H1 (cell line): Measurements from ENCODE around the gene HS3ST5. TPM values are rescaled to one million over a fixed set of nuclear protein-coding genes. Genes with fewer than 3 reads are reported as not detected.

Experiments used
- CTCF ChIA-PET: fragments of 300-600 bp; sonication (Branson Sonifier 250); formaldehyde crosslinking; loops from one replicate; lab custom pipeline; 2021; ENCODE audit not compliant: partially characterized antibody; lab: Charles Lee
- POLR2A ChIA-PET: fragments of 300-600 bp; sonication (Branson Sonifier 250); formaldehyde crosslinking; loops from one replicate; lab custom pipeline; 2021; ENCODE audit warnings: inconsistent platforms; ENCODE audit not compliant: partially characterized antibody; lab: Charles Lee
- DNase-seq, 2 experiments: peaks; one replicate each; pipeline versions ENCODE4 v3.0.0 to v3.0.0-alpha.2; 2010 to 2022; ENCODE audit warnings: low spot score in 2 of 2, low read depth in 1 of 2, mixed read lengths in 1 of 2
- FAIRE-seq: peaks from 2 replicates; lab custom pipeline; 2011; peaks lifted over from hg19 to GRCh38; lab: Jason Lieb, UNC
- H2AFZ ChIP-seq: 2 replicates; pipeline ENCODE4 v1.8.1; 2012; ENCODE audit warnings: low read length, inconsistent platforms
- H2AK5ac ChIP-seq: 2 replicates; pipeline ENCODE4 v1.6.1; 2013; ENCODE audit warnings: low read depth, low read length
- H2BK120ac ChIP-seq: replicated peaks from 2 replicates; pipeline ENCODE3; 2013; ENCODE audit warnings: low read depth, low read length, inconsistent platforms
- H2BK12ac ChIP-seq: 2 replicates; pipeline ENCODE4 v1.6.1; 2013; ENCODE audit warnings: low read depth, low read length
- H2BK15ac ChIP-seq: 2 replicates; pipeline ENCODE4 v1.6.1; 2013; ENCODE audit warnings: low read length
- H2BK20ac ChIP-seq: 2 replicates; pipeline ENCODE4 v1.6.1; 2013; ENCODE audit warnings: low read length
- H2BK5ac ChIP-seq: 2 replicates; pipeline ENCODE4 v1.6.1; 2013; ENCODE audit warnings: low read depth, low read length
- H3K14ac ChIP-seq: 2 replicates; pipeline ENCODE4 v1.6.1; 2013; ENCODE audit warnings: inconsistent platforms; ENCODE audit not compliant: insufficient read length
- H3K18ac ChIP-seq: 2 replicates; pipeline ENCODE4 v1.6.1; 2013; ENCODE audit warnings: low read length; ENCODE audit errors: extremely low read depth
- H3K23ac ChIP-seq: 2 replicates; pipeline ENCODE4 v1.6.1; 2013; ENCODE audit warnings: inconsistent platforms; ENCODE audit not compliant: insufficient read length
- H3K23me2 ChIP-seq: 2 replicates; pipeline ENCODE4 v1.6.1; 2013; ENCODE audit warnings: low read depth, low read length
- H3K27ac ChIP-seq: 2 replicates; pipeline ENCODE4 v1.6.1; 2011; ENCODE audit warnings: low read depth, low read length, inconsistent platforms
- H3K27me3 ChIP-seq, 4 experiments: replicated peaks in 1 of 4; 1 replicate in 1 of 4; 2 replicates in 3 of 4; pipeline versions ENCODE4 v1.6.1 to v1.8.1; 2011 to 2013; ENCODE audit warnings: low read length in 3 of 4, mild to moderate bottlenecking in 3 of 4, inconsistent platforms in 2 of 4, mixed read lengths in 2 of 4, moderate library complexity in 1 of 4; ENCODE audit not compliant: control insufficient read depth in 3 of 4, insufficient read depth in 3 of 4; ENCODE audit errors: extremely low read depth in 1 of 4
- H3K36me3 ChIP-seq, 4 experiments: 2 replicates each; pipeline versions ENCODE4 v1.6.1 to v1.8.1; 2011 to 2013; ENCODE audit warnings: mild to moderate bottlenecking in 4 of 4, low read length in 3 of 4, moderate library complexity in 2 of 4, control low read depth in 1 of 4, inconsistent platforms in 1 of 4; ENCODE audit not compliant: insufficient read depth in 4 of 4, control insufficient read depth in 2 of 4
- H3K4ac ChIP-seq: replicated peaks from 2 replicates; pipeline ENCODE3; 2013; ENCODE audit warnings: low read length, low read depth, mixed read lengths, inconsistent platforms; ENCODE audit not compliant: insufficient read length
- H3K4me1 ChIP-seq, 4 experiments: replicated peaks in 1 of 4; 1 replicate in 1 of 4; 2 replicates in 3 of 4; pipeline versions ENCODE4 v1.6.1 to v1.8.1; 2011 to 2013; ENCODE audit warnings: low read length in 3 of 4, inconsistent platforms in 2 of 4, mixed read lengths in 1 of 4; ENCODE audit not compliant: insufficient read depth in 4 of 4, control insufficient read depth in 3 of 4
- H3K4me2 ChIP-seq, 2 experiments: 2 replicates each; pipeline versions ENCODE4 v1.6.1 to v1.8.1; 2011 to 2013; ENCODE audit warnings: low read depth in 2 of 2, low read length in 2 of 2, control low read depth in 1 of 2, inconsistent platforms in 1 of 2, mild to moderate bottlenecking in 1 of 2; ENCODE audit not compliant: insufficient read depth in 1 of 2
- H3K4me3 ChIP-seq, 4 experiments: fragments of 200-600, 300-600 bp in 1 of 4; sonication (generic), shearing (Covaris generic), sonication (Bioruptor Twin) in 1 of 4; 2 replicates each; pipeline versions ENCODE4 v1.5.1 to v1.8.1; 2011 to 2016; ENCODE audit warnings: low read length in 4 of 4, low read depth in 3 of 4, control low read depth in 2 of 4, inconsistent platforms in 2 of 4, mild to moderate bottlenecking in 2 of 4, mixed read lengths in 1 of 4, moderate library complexity in 1 of 4; ENCODE audit not compliant: insufficient read depth in 2 of 4; ENCODE audit errors: extremely low read depth in 1 of 4
- H3K56ac ChIP-seq: replicated peaks from 2 replicates; pipeline ENCODE3; 2013; ENCODE audit warnings: low read depth, mild to moderate bottlenecking, mixed read lengths, low read length, inconsistent platforms; ENCODE audit not compliant: insufficient read length
- H3K79me1 ChIP-seq: 2 replicates; pipeline ENCODE4 v1.6.1; 2013; ENCODE audit warnings: low read depth, low read length, control low read depth
- H3K79me2 ChIP-seq, 2 experiments: 2 replicates each; pipeline versions ENCODE4 v1.6.1 to v1.8.1; 2012 to 2013; ENCODE audit warnings: low read length in 2 of 2, mild to moderate bottlenecking in 2 of 2, inconsistent platforms in 1 of 2; ENCODE audit not compliant: insufficient read depth in 2 of 2, control insufficient read depth in 1 of 2
- H3K9ac ChIP-seq, 4 experiments: replicated peaks in 1 of 4; 1 replicate in 1 of 4; 2 replicates in 3 of 4; pipeline versions ENCODE4 v1.6.1 to v1.8.1; 2011 to 2013; ENCODE audit warnings: low read depth in 3 of 4, low read length in 3 of 4, control low read depth in 2 of 4, mild to moderate bottlenecking in 2 of 4, moderate library complexity in 2 of 4, inconsistent platforms in 1 of 4; ENCODE audit errors: extremely low read depth in 1 of 4
- H3K9me3 ChIP-seq, 2 experiments: 2 replicates each; pipeline versions ENCODE4 v1.6.1 to v1.8.1; 2012 to 2013; ENCODE audit warnings: mild to moderate bottlenecking in 2 of 2, moderate library complexity in 2 of 2, control low read depth in 1 of 2, inconsistent platforms in 1 of 2, low read depth in 1 of 2, low read length in 1 of 2, mixed read lengths in 1 of 2; ENCODE audit not compliant: insufficient read depth in 2 of 2
- H4K20me1 ChIP-seq, 2 experiments: replicated peaks in 1 of 2; 2 replicates each; pipeline versions ENCODE3 to v1.8.1; 2011 to 2013; ENCODE audit warnings: inconsistent platforms in 2 of 2, low read length in 2 of 2, mild to moderate bottlenecking in 1 of 2; ENCODE audit not compliant: insufficient read depth in 2 of 2, control insufficient read depth in 1 of 2
- H4K5ac ChIP-seq: 2 replicates; pipeline ENCODE4 v1.6.1; 2013; ENCODE audit warnings: low read length, low read depth, mixed read lengths, inconsistent platforms; ENCODE audit not compliant: insufficient read length
- H4K8ac ChIP-seq: 2 replicates; pipeline ENCODE4 v1.8.0; 2013; ENCODE audit warnings: mild to moderate bottlenecking, moderate library complexity, low read length, inconsistent platforms; ENCODE audit not compliant: insufficient read depth; ENCODE audit errors: extremely low read depth
- H4K91ac ChIP-seq: replicated peaks from 2 replicates; pipeline ENCODE3; 2013; ENCODE audit warnings: low read length, mixed read lengths, inconsistent platforms; ENCODE audit not compliant: insufficient read length
- ASH2L ChIP-seq: fragments of 200-600, 300-600 bp; sonication (generic); IDR thresholded peaks from one replicate; pipeline ENCODE4 v1.7.1; 2017; ENCODE audit warnings: low read length
- BCL11A ChIP-seq, 2 experiments: IDR thresholded peaks; one replicate each; pipeline ENCODE4 v1.6.1; 2011; ENCODE audit warnings: low read depth in 2 of 2, low read length in 2 of 2, mild to moderate bottlenecking in 2 of 2
- FOSL1 ChIP-seq: IDR thresholded peaks from 2 replicates; pipeline ENCODE4 v1.6.1; 2011; ENCODE audit warnings: mild to moderate bottlenecking, low read depth, low read length, moderate library complexity; ENCODE audit not compliant: insufficient read depth
- GTF2F1 ChIP-seq: IDR thresholded peaks from 2 replicates; pipeline ENCODE4 v1.6.1; 2012; ENCODE audit warnings: low read depth, low read length, improper control_type of control experiment, borderline replicate concordance
- SAP30 ChIP-seq: fragments of 300-600 bp; sonication (generic); IDR thresholded peaks from 2 replicates; pipeline ENCODE4 v1.7.1; 2012; ENCODE audit warnings: low read length, moderate library complexity, mild to moderate bottlenecking, inconsistent platforms; ENCODE audit not compliant: insufficient read depth, insufficient replicate concordance
- TBP ChIP-seq: IDR thresholded peaks from 2 replicates; pipeline ENCODE4 v1.6.1; 2011; ENCODE audit warnings: low read depth, low read length, improper control_type of control experiment
- WGBS, 2 experiments: shearing (Covaris generic) in 1 of 2; methylation state at CpG; one replicate each; pipeline versions ENCODE4 v1.1.6 to v1.1.7; 2013 to 2015; ENCODE audit warnings: low lambda C conversion rate in 2 of 2, mixed read lengths in 2 of 2, inconsistent platforms in 1 of 2, low coverage in 1 of 2, missing lambda C conversion rate in 1 of 2; ENCODE audit not compliant: insufficient replicate concordance in 2 of 2, insufficient coverage in 1 of 2, insufficient read length in 1 of 2; ENCODE audit errors: extremely low coverage in 1 of 2, missing lambda C conversion rate in 1 of 2; 5-methylcytosine and 5-hydroxymethylcytosine counted together
- polyA plus RNA-seq, 7 experiments: library from polyadenylated mRNA; depleted of rRNA in 3 of 7; stranded (reverse) in 5 of 7; unstranded in 2 of 7; fragments of >200 nt in 5 of 7; fragments of 200-250 nt in 2 of 7; gene quantifications; 1 replicate in 5 of 7; 2 replicates in 1 of 7; 4 replicates in 1 of 7; pipeline versions ENCODE4 v1.2.1 to v1.2.3, GENCODE V29; 2011 to 2013; ENCODE audit warnings: missing spikeins in 2 of 7, mixed read lengths in 2 of 7
- total RNA-seq: library from RNA; stranded (reverse); fragmentation: NEBNext Ultra II Directional; extraction: Animal tissue kit (Norgen Biotek cat#: 25700); gene quantifications from 2 replicates; pipeline ENCODE4 v1.2.1, GENCODE V29; 2021
- TF ChIP-seq, protein P1 (sequence below): IDR thresholded peaks from 2 replicates; pipeline ENCODE4 v1.6.1; 2011; ENCODE audit warnings: low read depth, mild to moderate bottlenecking, low read length; ENCODE audit not compliant: insufficient read depth

HS3ST5 gene
- total and polyA plus RNA-seq, 2 of the 8 experiments (the other 6 are each of a cell fraction or from before 2014, with no cell fraction given) = 1.2 to 9.9 TPM

DNA sequence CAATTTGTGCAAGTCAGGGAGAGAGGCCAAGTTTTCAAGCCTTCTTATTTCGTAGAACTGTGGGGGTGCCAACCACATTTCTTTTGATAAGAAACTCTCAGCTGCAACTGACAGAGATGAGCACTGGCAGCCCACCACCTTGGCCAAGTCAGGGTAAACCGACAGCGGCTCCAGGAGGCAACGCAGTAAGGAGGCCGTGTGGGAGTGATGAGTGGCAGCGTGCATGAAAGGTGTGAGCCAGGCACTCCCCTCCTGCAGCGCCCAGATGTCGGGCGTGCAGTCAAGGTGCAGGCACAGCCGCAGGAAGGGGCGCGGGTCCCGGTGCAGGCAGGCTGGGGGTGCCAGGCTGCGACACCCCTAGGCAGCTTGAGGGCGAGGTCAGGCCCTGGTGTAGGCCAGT lies 322.6 kb downstream of the HS3ST5 start:
- H2BK15ac ChIP-seq = no peak overlapping the region
- no peak overlapping the region for H3K4me2 ChIP-seq
- WGBS, 2 experiments = 94% methylated on average over 15 of the region's 15 CpGs; no CpG with 5 or more reads in 1 of the 2 experiments
- H3K27ac ChIP-seq = no peak overlapping the region
- H3K14ac ChIP-seq = no peak overlapping the region
- H2BK12ac ChIP-seq = no peak overlapping the region
- H2BK20ac ChIP-seq = no peak overlapping the region
- no peak overlapping the region for H3K23ac ChIP-seq
- no peak overlapping the region for H3K18ac ChIP-seq
- H2BK120ac ChIP-seq = no peak overlapping the region
- H3K56ac ChIP-seq = no peak overlapping the region
- H4K20me1 ChIP-seq = no peaks in the 10 kb centered on the region
- TF ChIP-seq SAP30 (no peak), ASH2L (no peak), GTF2F1 (no peak), BCL11A (IDR thresholded peaks at IDR 0.05; ENCODE audit: low read depth in 2 of 2, low read length in 2 of 2) (no peak), TBP (no peak), FOSL1 (no peak)
- TF ChIP-seq, protein P1, sequence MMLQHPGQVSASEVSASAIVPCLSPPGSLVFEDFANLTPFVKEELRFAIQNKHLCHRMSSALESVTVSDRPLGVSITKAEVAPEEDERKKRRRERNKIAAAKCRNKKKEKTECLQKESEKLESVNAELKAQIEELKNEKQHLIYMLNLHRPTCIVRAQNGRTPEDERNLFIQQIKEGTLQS = no peak
- POLR2A ChIA-PET = no interaction called here
- CTCF ChIA-PET = interaction anchor here (1.5 kb wide), 2 partner anchors 19 to 88 kb away, joined by 3 to 4 read pairs; no protein-coding TSS in a partner anchor
- no peaks in the 10 kb centered on the region for H3K4me1 ChIP-seq
- no peaks in the 10 kb centered on the region for H3K79me1 ChIP-seq
- H3K27me3 ChIP-seq = no peaks in the 10 kb centered on the region
- H2BK5ac ChIP-seq = no peak overlapping the region
- no peak overlapping the region for H4K5ac ChIP-seq
- H4K91ac ChIP-seq = no peak overlapping the region
- no peak overlapping the region for H3K4ac ChIP-seq
- no peaks in the 10 kb centered on the region for H3K36me3 ChIP-seq
- H3K9me3 ChIP-seq = peaks cover 3 to 6% of the 10 kb centered on the region in 2 experiments; a peak in 1 of 4 replicates
- H3K79me2 ChIP-seq = no peaks in the 10 kb centered on the region
- H4K8ac ChIP-seq = no peak overlapping the region
- H3K4me3 ChIP-seq = no peak overlapping the region
- no peak overlapping the region for H2AK5ac ChIP-seq
- FAIRE-seq (no peak), DNase-seq (no peak)
- no peak overlapping the region for H3K9ac ChIP-seq
- no peak overlapping the region for H2AFZ ChIP-seq
- no peaks in the 10 kb centered on the region for H3K23me2 ChIP-seq
